K562 (cell line): Measurements from ENCODE around the gene DNAH9. TPM values are rescaled to one million over a fixed set of nuclear protein-coding genes. Genes with fewer than 3 reads are reported as not detected.

Experiments
- ATAC-seq: fragments of 200-7000 bp; cut with Tn5 transposase; 3 replicates; pipeline ENCODE4 v1.9.1; 2020; ENCODE audit warnings: moderate library complexity
- BruUV-seq: library from RNA; stranded (reverse); fragments of 400-500 nt; replicated peaks from 2 replicates; lab custom pipeline; 2021; lab: Mats Ljungman, UMichigan
- CTCF ChIA-PET: fragments of 300-600 bp; formaldehyde crosslinking; extraction: SDS; loops from one replicate; lab custom pipeline; 2021; ENCODE audit warnings: low intra/inter-chr PET ratio; lab: Yijun Ruan, JAX
- POLR2A ChIA-PET: fragments of 300-600, 350-650 bp; sonication (Branson Sonifier 250); formaldehyde crosslinking; extraction: SDS; loops from one replicate; lab custom pipeline; 2021; ENCODE audit warnings: antibody characterized with exemption, inconsistent platforms; lab: Yijun Ruan, JAX
- DNase-seq, 4 experiments: peaks; one replicate each; pipeline versions ENCODE4 v3.0.0 to v3.0.0-alpha.2; 2011 to 2018; ENCODE audit warnings: low spot score in 3 of 4, mixed read lengths in 3 of 4; ENCODE audit errors: extremely low read depth in 1 of 4
- FAIRE-seq: peaks from 2 replicates; lab custom pipeline; 2011; peaks lifted over from hg19 to GRCh38; lab: Jason Lieb, UNC
- H2AFZ ChIP-seq: 2 replicates; pipeline ENCODE4 v1.6.0; 2011; ENCODE audit warnings: low read depth, low read length, control low read depth, inconsistent platforms
- H3K27ac ChIP-seq: fragments of 200-600 bp; 3 replicates; pipeline ENCODE4 v1.8.0; 2011; ENCODE audit warnings: low read depth, mild to moderate bottlenecking, control low read depth, inconsistent platforms, low read length, moderate library complexity, mixed read lengths; ENCODE audit errors: extremely low read depth
- H3K27me3 ChIP-seq, 2 experiments: fragments of 300-600 bp in 1 of 2; 2 replicates in 1 of 2; 3 replicates in 1 of 2; pipeline versions ENCODE4 v1.6.0 to v1.8.0; 2011; ENCODE audit warnings: inconsistent platforms in 2 of 2, low read length in 2 of 2, mild to moderate bottlenecking in 1 of 2, mixed read lengths in 1 of 2, moderate library complexity in 1 of 2; ENCODE audit not compliant: control insufficient read depth in 2 of 2, insufficient read depth in 2 of 2
- H3K36me3 ChIP-seq: fragments of 300-600 bp; 3 replicates; pipeline ENCODE4 v1.8.0; 2011; ENCODE audit warnings: mild to moderate bottlenecking, low read length, inconsistent platforms; ENCODE audit not compliant: control insufficient read depth, insufficient read depth
- H3K4me1 ChIP-seq, 2 experiments: fragments of 200-600 bp in 1 of 2; replicated peaks in 1 of 2; 2 replicates in 1 of 2; 3 replicates in 1 of 2; pipeline versions ENCODE4 v1.5.1 to v1.8.0; 2011; ENCODE audit warnings: inconsistent platforms in 2 of 2, low read length in 2 of 2, mild to moderate bottlenecking in 1 of 2, mixed read lengths in 1 of 2, moderate library complexity in 1 of 2; ENCODE audit not compliant: control insufficient read depth in 2 of 2, insufficient read depth in 2 of 2
- H3K4me2 ChIP-seq: 2 replicates; pipeline ENCODE4 v1.6.1; 2011; ENCODE audit warnings: low read length, control low read depth, inconsistent platforms, mixed read lengths; ENCODE audit not compliant: insufficient read depth
- H3K4me3 ChIP-seq: fragments of 200-600 bp; sonication (generic), shearing (Covaris generic); 2 replicates; pipeline ENCODE4 v1.5.1; 2016; ENCODE audit warnings: control low read depth, inconsistent platforms
- H3K79me2 ChIP-seq: fragments of 200-600 bp; 3 replicates; pipeline ENCODE4 v1.8.0; 2011; ENCODE audit warnings: low read length, inconsistent platforms; ENCODE audit not compliant: control insufficient read depth, insufficient read depth
- H3K9ac ChIP-seq, 2 experiments: 2 replicates each; pipeline versions ENCODE4 v1.6.0 to v1.6.1; 2011; ENCODE audit warnings: low read depth in 2 of 2, low read length in 2 of 2, control low read depth in 1 of 2, inconsistent platforms in 1 of 2, mild to moderate bottlenecking in 1 of 2, mixed read lengths in 1 of 2; ENCODE audit not compliant: insufficient read depth in 1 of 2
- H3K9me1 ChIP-seq: one replicate; pipeline ENCODE4 v1.6.0; 2011; ENCODE audit warnings: inconsistent platforms, mild to moderate bottlenecking, low read length, moderate library complexity; ENCODE audit not compliant: control insufficient read depth, insufficient read depth
- H3K9me3 ChIP-seq: replicated peaks from 2 replicates; pipeline ENCODE4 v1.5.1; 2011; ENCODE audit warnings: low read depth, low read length, inconsistent platforms; ENCODE audit not compliant: control insufficient read depth, insufficient read depth
- H4K20me1 ChIP-seq: replicated peaks from 2 replicates; pipeline ENCODE4 v1.6.1; 2011; ENCODE audit warnings: low read length, inconsistent platforms, mixed read lengths; ENCODE audit not compliant: control insufficient read depth, insufficient read depth
- GTF2E2 ChIP-seq: fragments of 200-800 bp; sonication (Bioruptor generic); IDR thresholded peaks from 2 replicates; pipeline ENCODE4 v1.6.1; 2016; ENCODE audit warnings: missing genetic modification characterization, missing compliant biosample characterization
- MGA ChIP-seq: fragments of 450-650 bp; IDR thresholded peaks from 2 replicates; pipeline ENCODE4 v1.6.1; 2016; ENCODE audit warnings: mild to moderate bottlenecking, moderate library complexity
- TEAD2 ChIP-seq: fragments of 450-650 bp; IDR thresholded peaks from 2 replicates; pipeline ENCODE4 v1.6.1; 2016; ENCODE audit warnings: missing genetic modification characterization, control low read depth, missing compliant biosample characterization
- ZNF121 ChIP-seq: sonication (generic); formaldehyde crosslinking; conservative IDR thresholded peaks from 2 replicates; pipeline ENCODE4 v1.8.0; 2022; ENCODE audit warnings: missing genetic modification reagents
- ZNF551 ChIP-seq: fragments of 250-450 bp; sonication (Bioruptor Pico); IDR thresholded peaks from 2 replicates; pipeline ENCODE4 v1.5.0; 2021; ENCODE audit warnings: mild to moderate bottlenecking, moderate library complexity
- WGBS: fragments of 100-300 bp; shearing (Covaris generic); methylation state at CpG from one replicate; pipeline ENCODE4 v1.1.6; 2016; ENCODE audit warnings: low coverage, mixed read lengths; ENCODE audit not compliant: insufficient coverage; ENCODE audit errors: missing lambda C conversion rate; 5-methylcytosine and 5-hydroxymethylcytosine counted together
- in situ Hi-C: fragments of 300-500 bp; cut with MboI; formaldehyde crosslinking; loops from 4 replicates; pipeline ENCODE4 v1.15.0; 2018; ENCODE audit warnings: inconsistent platforms, mixed read lengths
- intact Hi-C: fragments of 100-400 bp; cut with micrococcal nuclease; formaldehyde crosslinking; loops from 2 replicates; pipeline ENCODE4 v1.14.2; 2022
- polyA plus RNA-seq, 8 experiments: library from polyadenylated mRNA; depleted of rRNA in 4 of 8; stranded (reverse) in 5 of 8; unstranded in 3 of 8; fragments of >200 nt; fragmentation: Nextera tagmentation in 2 of 8; fragmentation: Illumina TruSeq in 1 of 8; extraction: Ambion mirVana in 2 of 8; extraction: Trizol in 1 of 8; gene quantifications; 2 replicates each; pipeline versions ENCODE4 v1.2.1 to v1.2.3, GENCODE V29; 2011 to 2014; ENCODE audit warnings: inconsistent platforms in 1 of 8, missing spikeins in 1 of 8
- total RNA-seq, 7 experiments: library from RNA; depleted of rRNA in 6 of 7; stranded (reverse); fragments of >200 nt in 6 of 7; fragmentation: Illumina TruSeq in 2 of 7; extraction: Trizol in 2 of 7; gene quantifications; 2 replicates each; pipeline versions ENCODE4 v1.2.1 to v1.2.3, GENCODE V29; 2011 to 2021; ENCODE audit warnings: low replicate concordance in 1 of 7

The DNAH9 gene
- total and polyA plus RNA-seq, 9 of the 15 experiments (the other 6 are each of a cell fraction or from before 2014, with no cell fraction given), result not detected

GRCh38 chr17:11768981-11769380, 170.7 kb downstream of the DNAH9 start:
- WGBS, result 0% methylated on average over 18 of the region's 19 CpGs
- intact Hi-C loops, result no loop called here
- no TSS peak for BruUV-seq
- no peak for ATAC-seq
- no peak overlapping the region for H3K4me2 ChIP-seq
- CTCF ChIA-PET, result no interaction called here
- no peak for TF ChIP-seq ZNF121
- TF ChIP-seq, all 486 proteins: peak for 0
- Histone ChIP-seq H4K20me1 (no peaks in the 10 kb centered on the region), H3K4me1 (no peaks in the 10 kb centered on the region), H3K9ac (no peak overlapping the region), H3K9me3 (no peaks in the 10 kb centered on the region), H2AFZ (no peak overlapping the region), H3K27me3 (peaks cover 0 to 20% of the 10 kb centered on the region in 2 experiments; a peak in 3 of 5 replicates), H3K9me1 (no peaks in the 10 kb centered on the region), H3K36me3 (no peaks in the 10 kb centered on the region), H3K27ac (no peak overlapping the region), H3K4me3 (no peak overlapping the region), H3K79me2 (no peaks in the 10 kb centered on the region)
- POLR2A ChIA-PET, result no interaction called here
- DNase-seq (no peak), FAIRE-seq (no peak)
- in situ Hi-C loops, result no loop called here

- H3K4me2 ChIP-seq, result no peak overlapping the region
- H3K4me1 ChIP-seq, result no peaks in the 10 kb centered on the region
- in situ Hi-C loops (no loop called here), intact Hi-C loops (no loop called here)
- no peaks in the 10 kb centered on the region for H3K9me3 ChIP-seq
- no peaks in the 10 kb centered on the region for H3K36me3 ChIP-seq
- H3K27me3 ChIP-seq, result peaks cover 0 to 20% of the 10 kb centered on the region in 2 experiments; a peak in 3 of 5 replicates
- no TSS peak for BruUV-seq
- no peak for FAIRE-seq
- no peaks in the 10 kb centered on the region for H4K20me1 ChIP-seq
- no peaks in the 10 kb centered on the region for H3K79me2 ChIP-seq
- DNase-seq, result no peak
- POLR2A ChIA-PET, result interaction anchor here (0.7 kb wide), 1 partner anchor 59 kb away, joined by 3 read pairs; no protein-coding TSS in a partner anchor
- no peak overlapping the region for H3K4me3 ChIP-seq
- no peak overlapping the region for H3K9ac ChIP-seq
- ATAC-seq, result no peak
- CTCF ChIA-PET, result no interaction called here
- no peak overlapping the region for H2AFZ ChIP-seq
- H3K9me1 ChIP-seq, result no peaks in the 10 kb centered on the region
- no peak overlapping the region for H3K27ac ChIP-seq
- TF ChIP-seq TEAD2, result no peak
- no peak for TF ChIP-seq MGA
- TF ChIP-seq GTF2E2 (tag), result no peak
- no peak for TF ChIP-seq ZNF551 (CRISPR knock-in tag)
Observed at GRCh38 chr17:11772031-11772430, 173.8 kb downstream of the DNAH9 start.
